HepG2 (cell line): ENCODE measurements around the gene JMJD7. TPM values are rescaled to one million over a fixed set of nuclear protein-coding genes. Genes with fewer than 3 reads are reported as not detected.

Source experiments
- ATAC-seq: fragments of 200-7000 bp; cut with Tn5 transposase; 3 replicates; pipeline ENCODE4 v1.9.1; 2020; ENCODE audit warnings: mild to moderate bottlenecking, moderate library complexity
- BruUV-seq: library from RNA; stranded (reverse); fragments of 400-500 nt; replicated peaks from 2 replicates; lab custom pipeline; 2021; lab: Mats Ljungman, UMichigan
- CTCF ChIA-PET: fragments of 300-600 bp; formaldehyde crosslinking; extraction: SDS; loops from one replicate; lab custom pipeline; 2021; ENCODE audit warnings: low total read pairs, inconsistent platforms, low intra/inter-chr PET ratio; lab: Yijun Ruan, JAX
- POLR2A ChIA-PET: fragments of 350-600 bp; sonication (Branson Sonifier 250); formaldehyde crosslinking; loops from one replicate; lab custom pipeline; 2020; ENCODE audit warnings: antibody characterized with exemption, inconsistent platforms; lab: Yijun Ruan, JAX
- DNase-seq: peaks from one replicate; pipeline ENCODE4 v3.0.0-alpha.2; 2015; ENCODE audit warnings: low spot score
- FAIRE-seq: peaks from 3 replicates; lab custom pipeline; 2011; peaks lifted over from hg19 to GRCh38; lab: Jason Lieb, UNC
- H2AFZ ChIP-seq: one replicate; pipeline ENCODE4 v1.6.1; 2011; ENCODE audit warnings: low read length, inconsistent platforms
- H3K27ac ChIP-seq: fragments of 300-600 bp; 3 replicates; pipeline ENCODE4 v1.8.0; 2011; ENCODE audit warnings: mixed run types, mild to moderate bottlenecking, mixed read lengths, low read length, inconsistent platforms; ENCODE audit not compliant: insufficient read depth; ENCODE audit errors: extremely low read length
- H3K27me3 ChIP-seq, 2 experiments: fragments of 200-600 bp in 1 of 2; 2 replicates in 1 of 2; 3 replicates in 1 of 2; pipeline versions ENCODE4 v1.6.0 to v1.8.0; 2011; ENCODE audit warnings: low read length in 2 of 2, mild to moderate bottlenecking in 2 of 2, moderate library complexity in 2 of 2, inconsistent platforms in 1 of 2; ENCODE audit not compliant: insufficient read depth in 2 of 2, control insufficient read depth in 1 of 2
- H3K36me3 ChIP-seq, 2 experiments: fragments of 200-600 bp in 1 of 2; replicated peaks in 1 of 2; 2 replicates in 1 of 2; 3 replicates in 1 of 2; pipeline versions ENCODE4 v1.5.1 to v1.8.0; 2011; ENCODE audit warnings: low read length in 2 of 2, inconsistent platforms in 1 of 2; ENCODE audit not compliant: insufficient read depth in 2 of 2, control insufficient read depth in 1 of 2
- H3K4me1 ChIP-seq: 2 replicates; pipeline ENCODE4 v1.5.1; 2012; ENCODE audit warnings: low read length, inconsistent platforms; ENCODE audit not compliant: insufficient read depth
- H3K4me2 ChIP-seq: 2 replicates; pipeline ENCODE4 v1.6.0; 2011; ENCODE audit warnings: low read depth, low read length, inconsistent platforms
- H3K4me3 ChIP-seq, 3 experiments: fragments of 200-600 bp in 1 of 3; sonication (generic), shearing (Covaris generic) in 1 of 3; replicated peaks in 1 of 3; 2 replicates each; pipeline ENCODE4 v1.5.1; 2011 to 2016; ENCODE audit warnings: low read length in 3 of 3, inconsistent platforms in 2 of 3, low read depth in 2 of 3, mild to moderate bottlenecking in 2 of 3, control low read depth in 1 of 3, mixed read lengths in 1 of 3; ENCODE audit not compliant: insufficient read depth in 1 of 3
- H3K79me2 ChIP-seq: one replicate; pipeline ENCODE4 v1.6.1; 2011; ENCODE audit warnings: low read length, inconsistent platforms; ENCODE audit not compliant: insufficient read depth
- H3K9ac ChIP-seq: 2 replicates; pipeline ENCODE4 v1.6.0; 2011; ENCODE audit warnings: mild to moderate bottlenecking, low read depth, low read length, inconsistent platforms; ENCODE audit not compliant: insufficient read depth
- H3K9me3 ChIP-seq: 2 replicates; pipeline ENCODE4 v1.5.1; 2012; ENCODE audit warnings: mild to moderate bottlenecking, low read length
- H4K20me1 ChIP-seq: 2 replicates; pipeline ENCODE4 v1.6.0; 2011; ENCODE audit warnings: inconsistent platforms, mild to moderate bottlenecking, low read length, moderate library complexity; ENCODE audit not compliant: insufficient read depth
- ARID4A ChIP-seq: sonication (generic); formaldehyde crosslinking; IDR thresholded peaks from 2 replicates; pipeline ENCODE4 v1.5.0; 2020; ENCODE audit warnings: mild to moderate bottlenecking, missing genetic modification reagents, borderline replicate concordance
- BCL6 ChIP-seq: IDR thresholded peaks from 2 replicates; pipeline ENCODE4 v1.6.1; 2016; ENCODE audit warnings: missing genetic modification reagents, missing compliant biosample characterization
- CHD2 ChIP-seq: IDR thresholded peaks from 2 replicates; pipeline ENCODE4 v1.6.1; 2011; ENCODE audit warnings: low read depth, low read length, improper control_type of control experiment
- HINFP ChIP-seq: sonication (generic); formaldehyde crosslinking; IDR thresholded peaks from 2 replicates; pipeline ENCODE4 v1.4.0; 2020; ENCODE audit warnings: low read depth, mild to moderate bottlenecking, missing genetic modification reagents
- HOXA3 ChIP-seq: sonication (generic); formaldehyde crosslinking; IDR thresholded peaks from 2 replicates; pipeline ENCODE4 v1.5.0; 2020; ENCODE audit warnings: missing genetic modification reagents
- MTF2 ChIP-seq: sonication (generic); formaldehyde crosslinking; IDR thresholded peaks from 2 replicates; pipeline ENCODE4 v1.5.0; 2020; ENCODE audit warnings: missing genetic modification reagents, borderline replicate concordance
- PAX8 ChIP-seq: sonication (generic); formaldehyde crosslinking; IDR thresholded peaks from 2 replicates; pipeline ENCODE4 v1.8.0; 2022; ENCODE audit warnings: mild to moderate bottlenecking, missing genetic modification reagents, borderline replicate concordance
- PAXIP1 ChIP-seq: sonication (generic); formaldehyde crosslinking; conservative IDR thresholded peaks from 2 replicates; pipeline ENCODE4 v1.4.0; 2020; ENCODE audit warnings: mild to moderate bottlenecking, missing genetic modification reagents, moderate library complexity
- ZBTB33 ChIP-seq: sonication (generic); formaldehyde crosslinking; IDR thresholded peaks from 2 replicates; pipeline ENCODE4 v1.4.0; 2020; ENCODE audit warnings: missing genetic modification reagents
- ZMYM4 ChIP-seq: sonication (generic); formaldehyde crosslinking; IDR thresholded peaks from 2 replicates; pipeline ENCODE4 v1.8.1; 2023; ENCODE audit warnings: mild to moderate bottlenecking, missing genetic modification reagents
- ZNF552 ChIP-seq: sonication (generic); formaldehyde crosslinking; IDR thresholded peaks from 2 replicates; pipeline ENCODE4 v1.9.0; 2022; ENCODE audit warnings: missing genetic modification reagents, mild to moderate bottlenecking, borderline replicate concordance
- ZNF761 ChIP-seq: sonication (generic); formaldehyde crosslinking; conservative IDR thresholded peaks from 2 replicates; pipeline ENCODE4 v1.4.0; 2020; ENCODE audit warnings: mild to moderate bottlenecking, missing genetic modification reagents
- WGBS: methylation state at CpG from one replicate; pipeline ENCODE4 v1.1.6; 2017; ENCODE audit warnings: low lambda C conversion rate; 5-methylcytosine and 5-hydroxymethylcytosine counted together
- in situ Hi-C: cut with HindIII; loops from 2 replicates; pipeline ENCODE4 v1.10.0; 2017; ENCODE audit warnings: low pct_unique_long_range_greater_than_20kb; ENCODE audit not compliant: extremely low pct_ligation_motif_present
- intact Hi-C: fragments of 100-400 bp; cut with micrococcal nuclease; formaldehyde crosslinking; loops from one replicate; pipeline ENCODE4 v1.10.0; 2022; ENCODE audit not compliant: unreplicated experiment
- polyA plus RNA-seq, 8 experiments: library from polyadenylated mRNA; depleted of rRNA in 3 of 8; stranded (reverse) in 7 of 8; unstranded in 1 of 8; fragments of >200 nt; fragmentation: Illumina TruSeq in 4 of 8; extraction: Trizol in 4 of 8; gene quantifications; 2 replicates each; pipeline versions ENCODE4 v1.2.1 to v1.2.3, GENCODE V29; 2011 to 2016; ENCODE audit warnings: low read depth in 4 of 8, missing spikeins in 1 of 8, mixed read lengths in 1 of 8; ENCODE audit not compliant: insufficient read depth in 1 of 8
- total RNA-seq, 5 experiments: library from RNA; depleted of rRNA; stranded (reverse); fragments of >200 nt; fragmentation: Illumina TruSeq; extraction: Trizol; gene quantifications; 2 replicates each; pipeline ENCODE4 v1.2.3, GENCODE V29; 2016; ENCODE audit warnings: low read depth in 1 of 5

The JMJD7 gene
- total and polyA plus RNA-seq, 2 of the 13 experiments (the other 11 are each of a cell fraction or from before 2014, with no cell fraction given), result 6.4 to 7.1 TPM

GRCh38 chr15:41866263-41866703 lies 38.4 kb downstream of the JMJD7 start:
- DNase-seq, result peak; percentile 31
- peak; percentile 52 for ATAC-seq
- no peaks in the 10 kb centered on the region for H3K9me3 ChIP-seq
- ChIA-PET CTCF (no interaction called here), POLR2A (no interaction called here)
- WGBS, result 17% methylated on average over 1 of the region's 8 CpGs
- H3K4me3 ChIP-seq, result peak overlapping the region in 2 of 3 experiments; percentile 34 to 57; a peak in 4 of 6 replicates
- H3K27ac ChIP-seq, result no peak overlapping the region
- no peaks in the 10 kb centered on the region for H3K36me3 ChIP-seq
- H3K9ac ChIP-seq, result peak overlapping the region; percentile 44; the same call in 1 of the 2 replicates
- BruUV-seq, result no TSS peak
- peaks cover 9 to 61% of the 10 kb centered on the region in 2 experiments; a peak in 4 of 5 replicates for H3K27me3 ChIP-seq
- no peaks in the 10 kb centered on the region for H4K20me1 ChIP-seq
- no peaks in the 10 kb centered on the region for H3K79me2 ChIP-seq
- FAIRE-seq, result peak; percentile 12
- intact Hi-C loops (no loop called here), in situ Hi-C loops (no loop called here)
- peaks cover 40% of the 10 kb centered on the region for H3K4me1 ChIP-seq
- H2AFZ ChIP-seq, result no peak overlapping the region
- H3K4me2 ChIP-seq, result peak overlapping the region; percentile 76
- TF ChIP-seq HOXA3 (CRISPR knock-in tag) (peak; percentile 13; the same call in 1 of the 2 replicates), PAX8 (peak; percentile 82; the same call in 1 of the 2 replicates), PAXIP1 (CRISPR knock-in tag) (peak; percentile 69), ZBTB33 (CRISPR knock-in tag) (no peak), BCL6 (CRISPR knock-in tag) (no peak), ZMYM4 (0 out of 2 replicates have a peak, but pooled peaks have one; percentile 22), MTF2 (CRISPR knock-in tag) (no peak), HINFP (CRISPR knock-in tag) (0 out of 2 replicates have a peak, but pooled peaks have one; percentile 25), CHD2 (no peak), ZNF761 (CRISPR knock-in tag) (0 out of 2 replicates have a peak, but pooled peaks have one; percentile 27), ARID4A (peak; percentile 42; the same call in 1 of the 2 replicates), ZNF552 (no peak)
